Fibroblast of lung (primary cell): ENCODE data around the gene ZNF143.

Experiments
- CTCF ChIP-seq, 2 donors: IDR thresholded peaks in 1 of 2; conservative IDR thresholded peaks in 1 of 2; 1 replicate in 1 of 2; 2 replicates in 1 of 2; pipeline ENCODE4 v1.5.1; 2011 to 2012; ENCODE audit warnings: low read length in 2 of 2, control low read depth in 1 of 2, inconsistent platforms in 1 of 2, low read depth in 1 of 2, mild to moderate bottlenecking in 1 of 2
- EZH2 ChIP-seq: IDR thresholded peaks from 2 replicates; pipeline ENCODE4 v1.5.1; 2012; ENCODE audit warnings: low read length, control low read depth, mild to moderate bottlenecking; ENCODE audit errors: missing control alignments

- TF ChIP-seq CTCF (conservative IDR thresholded peaks at IDR 0.05 in 1 of 2, IDR thresholded peaks at IDR 0.05 in 1 of 2; ENCODE audit: low read depth in 1 of 2, low read length in 2 of 2) = no peak
- no peak for TF ChIP-seq EZH2
Observed at GRCh38 chr11:9533058-9533457, 72.2 kb downstream of the ZNF143 start.
